ENCODE results near the gene LRIG3.
"Not testable (repeated sequence)": the region's sequence is repeated elsewhere in the genome, so short reads cannot be mapped to it uniquely, and the experiment has no call there.

The LRIG3 gene

DNA sequence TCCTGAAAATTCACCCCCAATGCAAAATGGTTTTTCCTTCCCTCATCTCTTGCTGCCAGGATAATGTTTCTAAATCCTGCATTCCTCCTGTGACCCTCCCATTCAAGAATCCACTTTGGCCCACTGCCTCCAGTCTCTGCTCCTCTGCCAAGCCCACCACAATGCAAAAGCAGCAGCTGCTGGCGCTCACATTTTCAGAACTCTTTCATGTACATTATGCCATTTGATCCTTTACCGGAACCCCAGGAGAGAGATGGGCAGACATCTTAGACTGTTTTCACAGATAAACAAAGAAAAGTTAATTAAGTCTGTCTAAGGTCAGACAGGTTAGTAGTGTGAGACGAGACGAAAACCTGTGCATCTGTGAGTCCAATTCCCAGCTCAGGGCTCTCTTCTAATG lies 12.9 kb downstream of the LRIG3 start:
- in situ Hi-C loops (cut with HindIII; ENCODE audit: low sequenced_read_pairs) = no loop called here

DNA sequence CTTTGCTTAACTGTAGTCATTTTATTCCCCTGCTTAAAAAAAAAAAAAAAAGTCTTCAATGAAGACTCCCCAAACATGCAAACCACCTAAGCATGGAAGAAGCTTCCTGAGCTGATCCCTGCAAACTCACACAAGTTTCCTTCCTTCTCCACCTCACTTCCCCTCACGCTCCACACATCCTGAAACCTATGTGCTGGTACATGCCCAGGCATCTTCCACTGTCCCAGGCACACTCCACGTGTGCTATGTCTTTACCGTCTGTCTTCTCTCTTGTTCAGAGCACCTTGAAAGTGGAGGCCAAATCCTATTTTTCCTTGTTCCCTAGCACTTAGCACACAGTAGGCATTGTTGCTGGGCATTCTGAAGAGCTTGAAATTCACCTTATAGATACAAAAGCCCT lies 13.4 kb downstream of the LRIG3 start:
- in situ Hi-C loops (cut with HindIII; ENCODE audit: low sequenced_read_pairs) = no loop called here

DNA sequence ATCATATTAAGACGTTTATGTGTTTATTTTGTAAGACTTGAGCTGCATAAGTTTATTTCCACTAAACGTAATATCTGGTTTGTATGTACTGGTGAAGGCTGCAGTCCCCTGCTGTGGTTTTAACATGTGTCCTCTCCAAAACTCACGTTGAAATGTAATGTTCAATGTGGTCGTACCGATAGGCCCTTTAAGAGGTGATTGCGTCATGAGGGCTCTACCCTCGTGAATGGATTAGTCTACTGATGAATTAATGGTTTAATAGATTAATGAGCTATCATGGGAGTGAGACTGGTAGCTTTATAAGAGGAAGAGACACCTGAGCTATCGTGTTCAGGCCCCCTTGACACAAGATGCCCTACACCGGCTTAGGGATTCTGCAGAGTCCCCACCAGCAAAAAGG lies 14.9 kb downstream of the LRIG3 start:
- in situ Hi-C loops (cut with HindIII; ENCODE audit: low sequenced_read_pairs) = no loop called here

DNA sequence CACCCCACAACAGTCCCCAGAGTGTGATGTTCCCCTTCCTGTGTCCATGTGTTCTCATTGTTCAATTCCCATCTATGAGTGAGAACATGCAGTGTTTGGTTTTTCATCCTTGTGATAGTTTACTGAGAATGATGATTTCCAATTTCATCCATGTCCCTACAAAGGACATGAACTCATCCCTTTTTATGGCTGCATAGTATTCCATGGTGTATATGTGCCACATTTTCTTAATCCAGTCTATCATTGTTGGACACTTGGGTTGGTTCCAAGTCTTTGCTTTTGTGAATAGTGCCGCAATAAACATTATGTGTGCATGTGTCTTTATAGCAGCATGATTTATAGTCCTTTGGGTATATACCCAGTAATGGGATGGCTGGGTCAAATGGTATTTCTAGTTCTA lies 17.6 kb downstream of the LRIG3 start:
- in situ Hi-C loops (cut with HindIII; ENCODE audit: low sequenced_read_pairs) = not testable (repeated sequence)

- in situ Hi-C loops (cut with HindIII; ENCODE audit: low sequenced_read_pairs) = no loop called here
These were observed 18.6 kb downstream of the LRIG3 start for GRCh38 chr12:58901664-58902063.

DNA sequence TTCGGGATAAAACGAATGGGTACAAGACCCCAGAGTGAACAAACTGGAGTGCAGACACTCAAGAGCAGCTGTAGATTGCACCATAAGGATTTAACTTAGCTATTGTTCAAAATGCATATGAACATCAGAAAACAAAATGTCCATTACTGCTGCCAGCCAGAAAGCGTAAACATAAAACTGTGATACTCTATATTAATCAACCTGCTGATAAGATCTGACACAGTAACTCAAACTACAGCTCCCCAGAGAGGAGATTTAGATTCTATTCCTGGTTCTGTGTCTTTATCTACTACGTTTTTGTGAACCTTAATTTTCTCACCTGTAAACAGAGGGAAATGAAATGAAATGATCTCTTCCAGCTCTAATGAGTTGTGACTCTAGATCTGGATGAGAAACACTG lies 22.3 kb downstream of the LRIG3 start:
- in situ Hi-C loops (cut with HindIII; ENCODE audit: low sequenced_read_pairs) = no loop called here

- in situ Hi-C loops (cut with HindIII; ENCODE audit: low sequenced_read_pairs) = no loop called here
These were observed 24.0 kb downstream of the LRIG3 start for GRCh38 chr12:58896278-58896677.

GRCh38 chr12:58895053-58895452 lies 25.3 kb downstream of the LRIG3 start:
- in situ Hi-C loops (cut with HindIII; ENCODE audit: low sequenced_read_pairs) = no loop called here

- in situ Hi-C loops (cut with HindIII; ENCODE audit: low sequenced_read_pairs) = no loop called here
These were observed 26.3 kb downstream of the LRIG3 start for GRCh38 chr12:58894040-58894439.

- in situ Hi-C loops (cut with HindIII; ENCODE audit: low sequenced_read_pairs) = no loop called here
These were observed 26.8 kb downstream of the LRIG3 start for GRCh38 chr12:58893495-58893894.

GRCh38 chr12:58889557-58889956 lies 30.7 kb downstream of the LRIG3 start:
- in situ Hi-C loops (cut with HindIII; ENCODE audit: low sequenced_read_pairs) = no loop called here

DNA sequence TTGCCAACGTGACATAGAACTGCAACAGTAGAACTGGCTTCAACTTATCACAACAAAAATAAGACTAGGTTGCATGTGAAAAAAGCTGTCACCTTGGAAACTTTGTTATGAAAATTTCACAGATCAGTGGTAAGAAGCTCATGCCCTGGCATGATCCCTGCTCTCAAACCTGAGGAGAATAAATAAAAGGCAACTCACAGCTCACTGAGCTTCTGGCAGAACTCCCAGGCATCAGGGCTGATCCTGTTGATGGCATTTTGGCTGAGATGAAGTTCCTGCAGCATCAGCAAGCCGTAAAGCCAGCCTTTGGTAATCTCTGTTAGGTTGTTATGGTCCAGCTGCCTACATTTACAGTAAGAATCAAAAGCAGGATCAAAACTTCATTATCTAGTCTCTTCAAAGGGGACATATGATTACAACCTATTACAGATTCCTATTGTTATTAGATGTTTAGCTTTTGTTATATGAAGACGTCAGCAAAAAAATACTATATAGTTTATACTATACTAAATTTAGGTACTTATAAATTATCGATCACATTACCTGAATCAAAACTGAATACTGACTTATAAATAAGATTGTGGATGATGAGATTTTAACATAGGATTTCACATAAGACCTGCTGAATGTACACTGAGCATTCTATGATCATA lies 32.0 kb downstream of the LRIG3 start:
- in situ Hi-C loops (cut with HindIII; ENCODE audit: low sequenced_read_pairs) = no loop called here

- in situ Hi-C loops (cut with HindIII; ENCODE audit: low sequenced_read_pairs) = no loop called here
These were observed 33.2 kb downstream of the LRIG3 start for GRCh38 chr12:58887068-58887467.

GRCh38 chr12:58886474-58886873 lies 33.8 kb downstream of the LRIG3 start:
- in situ Hi-C loops (cut with HindIII; ENCODE audit: low sequenced_read_pairs) = no loop called here

GRCh38 chr12:58884916-58885315 lies 35.4 kb downstream of the LRIG3 start:
- in situ Hi-C loops (cut with HindIII; ENCODE audit: low sequenced_read_pairs) = no loop called here

- in situ Hi-C loops (cut with HindIII; ENCODE audit: low sequenced_read_pairs) = no loop called here
These were observed 36.5 kb downstream of the LRIG3 start for GRCh38 chr12:58883576-58884334.

DNA sequence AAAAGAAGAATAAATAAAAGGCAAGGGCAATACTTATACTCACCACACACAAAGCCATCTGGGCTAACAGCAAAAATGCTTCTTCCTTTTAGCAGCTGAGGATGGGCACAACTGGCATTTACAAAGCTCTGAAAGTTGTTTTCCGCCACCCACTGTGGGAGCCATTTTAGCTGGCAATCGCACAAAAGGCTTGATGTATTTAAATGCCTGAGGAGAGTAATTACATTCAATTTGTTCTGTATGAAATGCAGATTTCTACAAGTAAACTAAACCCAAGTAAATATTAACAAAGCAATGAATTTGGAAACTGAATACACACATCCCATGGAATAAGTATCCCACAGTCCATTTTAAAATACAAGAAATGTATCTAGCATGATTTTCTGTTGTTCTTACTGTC lies 37.5 kb downstream of the LRIG3 start:
- in situ Hi-C loops (cut with HindIII; ENCODE audit: low sequenced_read_pairs) = no loop called here

- in situ Hi-C loops (cut with HindIII; ENCODE audit: low sequenced_read_pairs) = no loop called here
These were observed 38.5 kb downstream of the LRIG3 start for GRCh38 chr12:58881816-58882215.

GRCh38 chr12:58880639-58881038 lies 39.7 kb downstream of the LRIG3 start:
- in situ Hi-C loops (cut with HindIII; ENCODE audit: low sequenced_read_pairs) = no loop called here

DNA sequence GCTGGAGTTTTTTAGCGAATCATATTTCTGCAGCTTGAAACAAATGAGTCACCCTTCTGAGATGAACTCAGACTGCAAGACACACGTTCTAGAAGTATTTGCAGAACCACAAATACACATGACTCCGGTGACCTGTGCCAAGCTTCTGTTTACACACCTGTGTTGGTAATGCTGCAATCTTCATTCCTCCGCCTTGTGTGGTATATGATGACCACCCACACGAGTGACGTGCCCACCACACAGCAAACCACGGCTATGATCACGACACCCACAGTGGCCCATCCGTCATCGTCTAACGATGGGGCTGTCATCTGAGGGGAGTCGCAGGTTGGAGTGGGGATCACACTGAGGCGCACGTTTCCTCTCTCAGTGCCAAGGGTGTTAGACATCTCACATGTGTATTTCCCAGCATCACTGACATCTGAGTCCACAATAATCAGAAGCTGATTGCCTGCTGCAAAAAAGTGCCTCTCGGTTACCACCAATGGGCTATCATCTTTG lies 43.0 kb downstream of the LRIG3 start:
- in situ Hi-C loops (cut with HindIII; ENCODE audit: low sequenced_read_pairs) = no loop called here

DNA sequence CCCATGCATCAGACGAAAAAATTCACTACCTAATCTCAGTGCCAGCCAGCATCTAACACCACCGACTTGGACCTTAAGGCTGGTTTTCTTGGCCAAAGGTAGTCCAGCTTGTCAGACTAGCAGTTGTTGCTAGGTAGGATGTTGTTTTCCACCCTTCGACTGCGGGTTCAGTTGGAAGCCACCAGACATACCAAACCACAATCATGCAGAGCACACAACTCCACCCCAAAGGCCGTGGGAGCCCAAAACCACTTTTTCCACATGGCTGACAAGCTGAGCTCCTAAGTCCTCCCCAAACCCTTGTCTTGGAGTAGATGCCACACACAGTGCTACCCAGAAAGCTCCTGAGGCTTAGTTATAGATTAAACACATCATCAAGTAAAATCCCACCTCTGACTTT lies 46.8 kb downstream of the LRIG3 start:
- in situ Hi-C loops (cut with HindIII; ENCODE audit: low sequenced_read_pairs) = no loop called here

GRCh38 chr12:58871556-58871955 lies 48.7 kb downstream of the LRIG3 start:
- in situ Hi-C loops (cut with HindIII; ENCODE audit: low sequenced_read_pairs) = no loop called here

Measured in endothelial cell of hepatic sinusoid (primary cell).